Measurements from ENCODE around the gene SFMBT2. TPM values are rescaled to one million over a fixed set of nuclear protein-coding genes. Genes with fewer than 3 reads are reported as not detected.

The SFMBT2 gene
- total RNA-seq, 1 experiment from 2014 or later = 41.5 TPM

GRCh38 chr10:7157091-7157490 is 253.7 kb downstream of the SFMBT2 start:
- no peak for DNase-seq
- H3K4me1 ChIP-seq (ENCODE audit: low read length) = no peaks in the 10 kb centered on the region
- H2AFZ ChIP-seq (ENCODE audit: low read length) = no peak overlapping the region
- no peak overlapping the region for H3K4me3 ChIP-seq (ENCODE audit: low read length)
- no peaks in the 10 kb centered on the region for H3K9me2 ChIP-seq (replicated peaks; ENCODE audit: insufficient read depth, low read length)
- H3K36me3 ChIP-seq (ENCODE audit: insufficient read depth, low read length) = peaks cover 24% of the 10 kb centered on the region
- no peaks in the 10 kb centered on the region for H3K9me3 ChIP-seq (ENCODE audit: low read length)
- H3K27me3 ChIP-seq (ENCODE audit: low read length) = no peaks in the 10 kb centered on the region
- H3K4me2 ChIP-seq (ENCODE audit: low read depth, low read length, poor library complexity, severe bottlenecking) = no peak overlapping the region
- no peak overlapping the region for H3K9ac ChIP-seq (ENCODE audit: low read length)
- peaks cover 11% of the 10 kb centered on the region; the same call in 1 of the 2 replicates for H4K20me1 ChIP-seq (ENCODE audit: insufficient read depth, low read depth, low read length)
- no peaks in the 10 kb centered on the region for H3K79me2 ChIP-seq (ENCODE audit: low read length)
- no peak overlapping the region for H3K27ac ChIP-seq (ENCODE audit: low read length)

GRCh38 chr10:7153750-7154149 is 257.1 kb downstream of the SFMBT2 start:
- Histone ChIP-seq H3K79me2 (ENCODE audit: low read length) (no peaks in the 10 kb centered on the region), H3K4me1 (ENCODE audit: low read length) (no peaks in the 10 kb centered on the region), H4K20me1 (ENCODE audit: insufficient read depth, low read depth, low read length) (peaks cover 7% of the 10 kb centered on the region; the same call in 1 of the 2 replicates)

GRCh38 chr10:7152982-7153381 is 257.9 kb downstream of the SFMBT2 start:
- no peak overlapping the region for H3K27ac ChIP-seq (ENCODE audit: low read length)
- H3K4me1 ChIP-seq (ENCODE audit: low read length) = no peaks in the 10 kb centered on the region
- H3K9me3 ChIP-seq (ENCODE audit: low read length) = no peaks in the 10 kb centered on the region
- H4K20me1 ChIP-seq (ENCODE audit: insufficient read depth, low read depth, low read length) = peaks cover 7% of the 10 kb centered on the region; the same call in 1 of the 2 replicates
- no peaks in the 10 kb centered on the region for H3K79me2 ChIP-seq (ENCODE audit: low read length)
- H3K9ac ChIP-seq (ENCODE audit: low read length) = no peak overlapping the region
- H3K36me3 ChIP-seq (ENCODE audit: insufficient read depth, low read length) = no peaks in the 10 kb centered on the region
- H3K27me3 ChIP-seq (ENCODE audit: low read length) = no peaks in the 10 kb centered on the region
- H3K4me3 ChIP-seq (ENCODE audit: low read length) = no peak overlapping the region
- H2AFZ ChIP-seq (ENCODE audit: low read length) = no peak overlapping the region
- H3K9me2 ChIP-seq (replicated peaks; ENCODE audit: insufficient read depth, low read length) = no peaks in the 10 kb centered on the region
- no peak overlapping the region for H3K4me2 ChIP-seq (ENCODE audit: low read depth, low read length, poor library complexity, severe bottlenecking)
- DNase-seq = no peak

More at GRCh38 chr10:7153750-7154149, 257.1 kb downstream of the SFMBT2 start:
- Histone ChIP-seq H3K27ac (ENCODE audit: low read length) (no peak overlapping the region), H2AFZ (ENCODE audit: low read length) (no peak overlapping the region), H3K4me3 (ENCODE audit: low read length) (no peak overlapping the region), H3K9ac (ENCODE audit: low read length) (no peak overlapping the region), H3K27me3 (ENCODE audit: low read length) (no peaks in the 10 kb centered on the region), H3K36me3 (ENCODE audit: insufficient read depth, low read length) (peaks cover 3% of the 10 kb centered on the region), H3K9me2 (replicated peaks; ENCODE audit: insufficient read depth, low read length) (no peaks in the 10 kb centered on the region), H3K4me2 (ENCODE audit: low read depth, low read length, poor library complexity, severe bottlenecking) (no peak overlapping the region), H3K9me3 (ENCODE audit: low read length) (no peaks in the 10 kb centered on the region)
- DNase-seq = no peak

- DNase-seq = no peak
- H3K9ac ChIP-seq (ENCODE audit: low read length) = no peak overlapping the region
Observed at GRCh38 chr10:7152341-7152740, 258.5 kb downstream of the SFMBT2 start.

GRCh38 chr10:7151538-7151937 is 259.3 kb downstream of the SFMBT2 start:
- no peak overlapping the region for H3K4me3 ChIP-seq (ENCODE audit: low read length)

More at GRCh38 chr10:7152341-7152740, 258.5 kb downstream of the SFMBT2 start:
- Histone ChIP-seq H2AFZ (ENCODE audit: low read length) (no peak overlapping the region), H3K4me2 (ENCODE audit: low read depth, low read length, poor library complexity, severe bottlenecking) (no peak overlapping the region), H3K4me3 (ENCODE audit: low read length) (no peak overlapping the region), H3K4me1 (ENCODE audit: low read length) (no peaks in the 10 kb centered on the region), H4K20me1 (ENCODE audit: insufficient read depth, low read depth, low read length) (peaks cover 7% of the 10 kb centered on the region; the same call in 1 of the 2 replicates), H3K27ac (ENCODE audit: low read length) (no peak overlapping the region), H3K27me3 (ENCODE audit: low read length) (no peaks in the 10 kb centered on the region), H3K36me3 (ENCODE audit: insufficient read depth, low read length) (no peaks in the 10 kb centered on the region), H3K9me2 (replicated peaks; ENCODE audit: insufficient read depth, low read length) (no peaks in the 10 kb centered on the region), H3K79me2 (ENCODE audit: low read length) (no peaks in the 10 kb centered on the region), H3K9me3 (ENCODE audit: low read length) (no peaks in the 10 kb centered on the region)

GRCh38 chr10:7150349-7150748 is 260.5 kb downstream of the SFMBT2 start:
- H3K9ac ChIP-seq (ENCODE audit: low read length) = no peak overlapping the region
- no peaks in the 10 kb centered on the region for H3K9me2 ChIP-seq (replicated peaks; ENCODE audit: insufficient read depth, low read length)
- no peaks in the 10 kb centered on the region for H3K4me1 ChIP-seq (ENCODE audit: low read length)
- no peak overlapping the region for H3K4me2 ChIP-seq (ENCODE audit: low read depth, low read length, poor library complexity, severe bottlenecking)
- H3K4me3 ChIP-seq (ENCODE audit: low read length) = no peak overlapping the region
- H2AFZ ChIP-seq (ENCODE audit: low read length) = no peak overlapping the region
- no peaks in the 10 kb centered on the region for H3K79me2 ChIP-seq (ENCODE audit: low read length)
- H3K9me3 ChIP-seq (ENCODE audit: low read length) = no peaks in the 10 kb centered on the region
- H4K20me1 ChIP-seq (ENCODE audit: insufficient read depth, low read depth, low read length) = no peaks in the 10 kb centered on the region
- H3K36me3 ChIP-seq (ENCODE audit: insufficient read depth, low read length) = no peaks in the 10 kb centered on the region
- H3K27me3 ChIP-seq (ENCODE audit: low read length) = no peaks in the 10 kb centered on the region
- H3K27ac ChIP-seq (ENCODE audit: low read length) = no peak overlapping the region
- no peak for DNase-seq

More at GRCh38 chr10:7151538-7151937, 259.3 kb downstream of the SFMBT2 start:
- Histone ChIP-seq H3K9ac (ENCODE audit: low read length) (no peak overlapping the region), H3K36me3 (ENCODE audit: insufficient read depth, low read length) (no peaks in the 10 kb centered on the region), H3K27ac (ENCODE audit: low read length) (no peak overlapping the region), H3K79me2 (ENCODE audit: low read length) (no peaks in the 10 kb centered on the region), H3K4me1 (ENCODE audit: low read length) (no peaks in the 10 kb centered on the region), H3K4me2 (ENCODE audit: low read depth, low read length, poor library complexity, severe bottlenecking) (no peak overlapping the region), H3K27me3 (ENCODE audit: low read length) (no peaks in the 10 kb centered on the region), H3K9me2 (replicated peaks; ENCODE audit: insufficient read depth, low read length) (no peaks in the 10 kb centered on the region), H2AFZ (ENCODE audit: low read length) (no peak overlapping the region), H3K9me3 (ENCODE audit: low read length) (no peaks in the 10 kb centered on the region), H4K20me1 (ENCODE audit: insufficient read depth, low read depth, low read length) (peaks cover 7% of the 10 kb centered on the region; the same call in 1 of the 2 replicates)
- no peak for DNase-seq

GRCh38 chr10:7146189-7146588 is 264.6 kb downstream of the SFMBT2 start:
- Histone ChIP-seq H3K79me2 (ENCODE audit: low read length) (no peaks in the 10 kb centered on the region), H4K20me1 (ENCODE audit: insufficient read depth, low read depth, low read length) (no peaks in the 10 kb centered on the region), H3K27ac (ENCODE audit: low read length) (no peak overlapping the region), H3K4me2 (ENCODE audit: low read depth, low read length, poor library complexity, severe bottlenecking) (no peak overlapping the region), H3K4me1 (ENCODE audit: low read length) (no peaks in the 10 kb centered on the region), H3K27me3 (ENCODE audit: low read length) (no peaks in the 10 kb centered on the region), H3K4me3 (ENCODE audit: low read length) (no peak overlapping the region), H3K9ac (ENCODE audit: low read length) (no peak overlapping the region), H3K9me2 (replicated peaks; ENCODE audit: insufficient read depth, low read length) (no peaks in the 10 kb centered on the region), H3K9me3 (ENCODE audit: low read length) (no peaks in the 10 kb centered on the region), H2AFZ (ENCODE audit: low read length) (no peak overlapping the region), H3K36me3 (ENCODE audit: insufficient read depth, low read length) (no peaks in the 10 kb centered on the region)
- DNase-seq = no peak

- Histone ChIP-seq H3K79me2 (ENCODE audit: low read length) (no peaks in the 10 kb centered on the region), H3K4me3 (ENCODE audit: low read length) (no peak overlapping the region), H2AFZ (ENCODE audit: low read length) (no peak overlapping the region), H3K9me2 (replicated peaks; ENCODE audit: insufficient read depth, low read length) (no peaks in the 10 kb centered on the region), H4K20me1 (ENCODE audit: insufficient read depth, low read depth, low read length) (no peaks in the 10 kb centered on the region), H3K4me1 (ENCODE audit: low read length) (no peaks in the 10 kb centered on the region), H3K9me3 (ENCODE audit: low read length) (no peaks in the 10 kb centered on the region), H3K36me3 (ENCODE audit: insufficient read depth, low read length) (no peaks in the 10 kb centered on the region), H3K9ac (ENCODE audit: low read length) (no peak overlapping the region), H3K27ac (ENCODE audit: low read length) (no peak overlapping the region), H3K27me3 (ENCODE audit: low read length) (no peaks in the 10 kb centered on the region), H3K4me2 (ENCODE audit: low read depth, low read length, poor library complexity, severe bottlenecking) (no peak overlapping the region)
- DNase-seq = no peak
Observed at GRCh38 chr10:7136016-7136415, 274.8 kb downstream of the SFMBT2 start.

- DNase-seq = no peak
- Histone ChIP-seq H3K9ac (ENCODE audit: low read length) (no peak overlapping the region), H4K20me1 (ENCODE audit: insufficient read depth, low read depth, low read length) (no peaks in the 10 kb centered on the region), H3K9me3 (ENCODE audit: low read length) (no peaks in the 10 kb centered on the region), H3K27ac (ENCODE audit: low read length) (no peak overlapping the region), H3K9me2 (replicated peaks; ENCODE audit: insufficient read depth, low read length) (no peaks in the 10 kb centered on the region), H3K4me1 (ENCODE audit: low read length) (no peaks in the 10 kb centered on the region), H3K4me2 (ENCODE audit: low read depth, low read length, poor library complexity, severe bottlenecking) (no peak overlapping the region), H3K4me3 (ENCODE audit: low read length) (no peak overlapping the region), H2AFZ (ENCODE audit: low read length) (no peak overlapping the region), H3K27me3 (ENCODE audit: low read length) (no peaks in the 10 kb centered on the region), H3K36me3 (ENCODE audit: insufficient read depth, low read length) (no peaks in the 10 kb centered on the region), H3K79me2 (ENCODE audit: low read length) (no peaks in the 10 kb centered on the region)
Observed at GRCh38 chr10:7135188-7135587, 275.6 kb downstream of the SFMBT2 start.
